Activated T-helper 17 cell treated with anti-CD3 and anti-CD28 coated beads, Interleukin-2, amount 50 U/mL, for 72 hours (primary cell): ENCODE measurements around the gene ASB3. TPM values are rescaled to one million over a fixed set of nuclear protein-coding genes. Genes with fewer than 3 reads are reported as not detected.
A peak's percentile ranks its signal among the peaks of the same experiment; 100 is the strongest.
"Not testable (repeated sequence)": the region's sequence is repeated elsewhere in the genome, so short reads cannot be mapped to it uniquely, and the experiment has no call there.

Source experiments
- ATAC-seq: fragments of 150-1000 bp; cut with Tn5 transposase; replicated peaks from 2 replicates; pipeline ENCODE4 v1.10.0; 2021; ENCODE audit warnings: mild to moderate bottlenecking, moderate library complexity
- H3K27ac Mint-ChIP-seq: one replicate; pipeline ENCODE4 v1.8.0; 2022; ENCODE audit warnings: mixed read lengths
- H3K27me3 Mint-ChIP-seq: one replicate; pipeline ENCODE4 v1.8.0; 2022; ENCODE audit warnings: mixed read lengths
- H3K36me3 Mint-ChIP-seq: one replicate; pipeline ENCODE4 v1.8.0; 2022; ENCODE audit warnings: low read depth, mild to moderate bottlenecking, mixed read lengths
- H3K4me1 Mint-ChIP-seq: one replicate; pipeline ENCODE4 v1.8.0; 2022; ENCODE audit warnings: mixed read lengths
- H3K4me3 Mint-ChIP-seq: one replicate; pipeline ENCODE4 v1.8.0; 2022; ENCODE audit warnings: mild to moderate bottlenecking, mixed read lengths
- H3K9me3 Mint-ChIP-seq: one replicate; pipeline ENCODE4 v1.8.0; 2022; ENCODE audit warnings: mixed read lengths
- total RNA-seq, 2 donors: library from RNA; stranded (reverse); gene quantifications; one replicate each; pipeline ENCODE4 v1.2.3, GENCODE V29; 2022

The ASB3 gene
- total RNA-seq, 2 donors from 2014 or later, result 27.6 to 28.8 TPM

- H3K4me3 Mint-ChIP-seq, result no peak overlapping the region
- no peak for ATAC-seq
- H3K4me1 Mint-ChIP-seq, result peaks cover 6% of the 10 kb centered on the region
- H3K36me3 Mint-ChIP-seq, result peaks cover 35% of the 10 kb centered on the region
- no peaks in the 10 kb centered on the region for H3K9me3 Mint-ChIP-seq
- H3K27ac Mint-ChIP-seq, result peak overlapping the region; percentile 59
- H3K27me3 Mint-ChIP-seq, result no peaks in the 10 kb centered on the region
Observed at GRCh38 chr2:53672881-53673522, 113.8 kb downstream of the ASB3 start.

- Mint-ChIP-seq H3K9me3 (no peaks in the 10 kb centered on the region), H3K27me3 (no peaks in the 10 kb centered on the region), H3K36me3 (peaks cover 46% of the 10 kb centered on the region), H3K4me3 (no peak overlapping the region), H3K27ac (no peak overlapping the region), H3K4me1 (peaks cover 6% of the 10 kb centered on the region)
- no peak for ATAC-seq
Observed at GRCh38 chr2:53670331-53670730, 116.4 kb downstream of the ASB3 start.

- no peak overlapping the region for H3K4me3 Mint-ChIP-seq
- H3K36me3 Mint-ChIP-seq, result peaks cover 49% of the 10 kb centered on the region
- H3K9me3 Mint-ChIP-seq, result no peaks in the 10 kb centered on the region
- no peak for ATAC-seq
- H3K27ac Mint-ChIP-seq, result no peak overlapping the region
- no peaks in the 10 kb centered on the region for H3K27me3 Mint-ChIP-seq
- H3K4me1 Mint-ChIP-seq, result peaks cover 6% of the 10 kb centered on the region
Observed at GRCh38 chr2:53668624-53669026, 118.1 kb downstream of the ASB3 start.

GRCh38 chr2:53667130-53667529 is 119.6 kb downstream of the ASB3 start:
- H3K4me1 Mint-ChIP-seq, H3K4me3 Mint-ChIP-seq, H3K9me3 Mint-ChIP-seq, ATAC-seq, H3K27ac Mint-ChIP-seq, H3K27me3 Mint-ChIP-seq: not testable (repeated sequence)
- H3K36me3 Mint-ChIP-seq, result peaks cover 61% of the 10 kb centered on the region

GRCh38 chr2:53660886-53661285 is 125.9 kb downstream of the ASB3 start:
- no peaks in the 10 kb centered on the region for H3K27me3 Mint-ChIP-seq
- H3K4me3 Mint-ChIP-seq, result no peak overlapping the region
- H3K36me3 Mint-ChIP-seq, result peaks cover 15% of the 10 kb centered on the region
- no peaks in the 10 kb centered on the region for H3K9me3 Mint-ChIP-seq
- ATAC-seq, result no peak
- no peak overlapping the region for H3K27ac Mint-ChIP-seq
- H3K4me1 Mint-ChIP-seq, result no peaks in the 10 kb centered on the region

GRCh38 chr2:53658474-53658873 is 128.3 kb downstream of the ASB3 start:
- H3K27ac Mint-ChIP-seq, H3K4me3 Mint-ChIP-seq, H3K9me3 Mint-ChIP-seq, ATAC-seq, H3K4me1 Mint-ChIP-seq, H3K27me3 Mint-ChIP-seq: not testable (repeated sequence)
- H3K36me3 Mint-ChIP-seq, result peaks cover 11% of the 10 kb centered on the region

GRCh38 chr2:53655256-53655655 is 131.5 kb downstream of the ASB3 start:
- ATAC-seq, result no peak
- Mint-ChIP-seq H3K4me1 (no peaks in the 10 kb centered on the region), H3K27me3 (no peaks in the 10 kb centered on the region), H3K36me3 (no peaks in the 10 kb centered on the region), H3K4me3 (no peak overlapping the region), H3K9me3 (no peaks in the 10 kb centered on the region), H3K27ac (no peak overlapping the region)

- Mint-ChIP-seq H3K36me3 (no peaks in the 10 kb centered on the region), H3K9me3 (no peaks in the 10 kb centered on the region), H3K27ac (no peak overlapping the region), H3K4me3 (no peak overlapping the region), H3K27me3 (no peaks in the 10 kb centered on the region), H3K4me1 (no peaks in the 10 kb centered on the region)
- ATAC-seq, result no peak
Observed at GRCh38 chr2:53654396-53654795, 132.4 kb downstream of the ASB3 start.

GRCh38 chr2:53652131-53652530 is 134.6 kb downstream of the ASB3 start:
- Mint-ChIP-seq H3K4me1 (no peaks in the 10 kb centered on the region), H3K4me3 (no peak overlapping the region), H3K36me3 (no peaks in the 10 kb centered on the region), H3K27me3 (no peaks in the 10 kb centered on the region), H3K9me3 (no peaks in the 10 kb centered on the region), H3K27ac (no peak overlapping the region)
- no peak for ATAC-seq

GRCh38 chr2:53646788-53647187 is 140.0 kb downstream of the ASB3 start:
- H3K27ac Mint-ChIP-seq, result no peak overlapping the region
- no peaks in the 10 kb centered on the region for H3K4me1 Mint-ChIP-seq
- no peak for ATAC-seq
- no peaks in the 10 kb centered on the region for H3K27me3 Mint-ChIP-seq
- no peaks in the 10 kb centered on the region for H3K36me3 Mint-ChIP-seq
- no peak overlapping the region for H3K4me3 Mint-ChIP-seq
- H3K9me3 Mint-ChIP-seq, result no peaks in the 10 kb centered on the region

GRCh38 chr2:53641290-53641689 is 145.5 kb downstream of the ASB3 start:
- ATAC-seq, result no peak
- no peak overlapping the region for H3K4me3 Mint-ChIP-seq
- H3K27ac Mint-ChIP-seq, result no peak overlapping the region
- no peaks in the 10 kb centered on the region for H3K36me3 Mint-ChIP-seq
- no peaks in the 10 kb centered on the region for H3K27me3 Mint-ChIP-seq
- H3K4me1 Mint-ChIP-seq, result no peaks in the 10 kb centered on the region
- peaks cover 4% of the 10 kb centered on the region for H3K9me3 Mint-ChIP-seq

GRCh38 chr2:53640466-53640865 is 146.3 kb downstream of the ASB3 start:
- no peaks in the 10 kb centered on the region for H3K36me3 Mint-ChIP-seq
- H3K27me3 Mint-ChIP-seq, result no peaks in the 10 kb centered on the region
- peaks cover 4% of the 10 kb centered on the region for H3K9me3 Mint-ChIP-seq
- H3K4me1 Mint-ChIP-seq, result no peaks in the 10 kb centered on the region
- H3K27ac Mint-ChIP-seq, result no peak overlapping the region
- ATAC-seq, result no peak
- H3K4me3 Mint-ChIP-seq, result no peak overlapping the region

GRCh38 chr2:53636596-53636995 is 150.2 kb downstream of the ASB3 start:
- H3K36me3 Mint-ChIP-seq, result no peaks in the 10 kb centered on the region
- H3K4me3 Mint-ChIP-seq, result no peak overlapping the region
- H3K9me3 Mint-ChIP-seq, result peaks cover 10% of the 10 kb centered on the region
- H3K4me1 Mint-ChIP-seq, result peaks cover 9% of the 10 kb centered on the region
- no peaks in the 10 kb centered on the region for H3K27me3 Mint-ChIP-seq
- ATAC-seq, result no peak
- H3K27ac Mint-ChIP-seq, result no peak overlapping the region

- no peaks in the 10 kb centered on the region for H3K36me3 Mint-ChIP-seq
- no peak for ATAC-seq
- H3K9me3 Mint-ChIP-seq, result peaks cover 10% of the 10 kb centered on the region
- H3K4me1 Mint-ChIP-seq, result peaks cover 9% of the 10 kb centered on the region
- H3K27ac Mint-ChIP-seq, result no peak overlapping the region
- no peaks in the 10 kb centered on the region for H3K27me3 Mint-ChIP-seq
- H3K4me3 Mint-ChIP-seq, result no peak overlapping the region
Observed at GRCh38 chr2:53636109-53636508, 150.6 kb downstream of the ASB3 start.

- no peaks in the 10 kb centered on the region for H3K36me3 Mint-ChIP-seq
- no peak overlapping the region for H3K27ac Mint-ChIP-seq
- H3K9me3 Mint-ChIP-seq, result peaks cover 10% of the 10 kb centered on the region
- peaks cover 9% of the 10 kb centered on the region for H3K4me1 Mint-ChIP-seq
- H3K4me3 Mint-ChIP-seq, result no peak overlapping the region
- ATAC-seq, result no peak
- H3K27me3 Mint-ChIP-seq, result no peaks in the 10 kb centered on the region
Observed at GRCh38 chr2:53635694-53636093, 151.1 kb downstream of the ASB3 start.

GRCh38 chr2:53633441-53633840 is 153.3 kb downstream of the ASB3 start:
- Mint-ChIP-seq H3K27me3 (no peaks in the 10 kb centered on the region), H3K36me3 (no peaks in the 10 kb centered on the region), H3K9me3 (peaks cover 7% of the 10 kb centered on the region), H3K4me1 (peaks cover 9% of the 10 kb centered on the region), H3K4me3 (peak overlapping the region; percentile 4), H3K27ac (no peak overlapping the region)
- ATAC-seq, result no peak
